GM19240 (cell line): ENCODE results near the gene SH3RF3.
"Not testable (repeated sequence)": the region's sequence is repeated elsewhere in the genome, so short reads cannot be mapped to it uniquely, and the experiment has no call there.

ENCODE experiments used
- DNase-seq: peaks from one replicate; pipeline ENCODE4 v3.0.0; 2011; ENCODE audit warnings: low spot score; ENCODE audit not compliant: insufficient read length

The SH3RF3 gene

GRCh38 chr2:109155553-109156451 is 26.8 kb downstream of the SH3RF3 start:
- DNase-seq: no peak

GRCh38 chr2:109157563-109158105 is 28.6 kb downstream of the SH3RF3 start:
- DNase-seq: no peak

- no peak for DNase-seq
Measured at GRCh38 chr2:109158237-109158636, 29.2 kb downstream of the SH3RF3 start.

GRCh38 chr2:109159096-109159495 is 30.1 kb downstream of the SH3RF3 start:
- DNase-seq: no peak

- no peak for DNase-seq
Measured at GRCh38 chr2:109160714-109161440, 31.9 kb downstream of the SH3RF3 start.

- DNase-seq: not testable (repeated sequence)
Measured at GRCh38 chr2:109162367-109162766, 33.4 kb downstream of the SH3RF3 start.

GRCh38 chr2:109162999-109163398 is 34.0 kb downstream of the SH3RF3 start:
- no peak for DNase-seq

- no peak for DNase-seq
Measured at GRCh38 chr2:109164311-109164710, 35.3 kb downstream of the SH3RF3 start.

- no peak for DNase-seq
Measured at GRCh38 chr2:109164739-109165221, 35.8 kb downstream of the SH3RF3 start.

- no peak for DNase-seq
Measured at GRCh38 chr2:109166811-109167210, 37.8 kb downstream of the SH3RF3 start.

GRCh38 chr2:109168086-109168485 is 39.1 kb downstream of the SH3RF3 start:
- no peak for DNase-seq

- no peak for DNase-seq
Measured at GRCh38 chr2:109168716-109169115, 39.7 kb downstream of the SH3RF3 start.

GRCh38 chr2:109170645-109171044 is 41.6 kb downstream of the SH3RF3 start:
- no peak for DNase-seq

GRCh38 chr2:109171444-109172334 is 42.7 kb downstream of the SH3RF3 start:
- no peak for DNase-seq

GRCh38 chr2:109172556-109173105 is 43.6 kb downstream of the SH3RF3 start:
- DNase-seq: no peak

- DNase-seq: no peak
Measured at GRCh38 chr2:109173311-109174171, 44.5 kb downstream of the SH3RF3 start.

GRCh38 chr2:109174214-109174613 is 45.2 kb downstream of the SH3RF3 start:
- no peak for DNase-seq

GRCh38 chr2:109174626-109175349 is 45.8 kb downstream of the SH3RF3 start:
- no peak for DNase-seq

GRCh38 chr2:109175350-109175678 is 46.3 kb downstream of the SH3RF3 start:
- DNase-seq: no peak
